Left ventricle myocardium superior (tissue), 1 donor: ENCODE data around the gene SLC11A1. TPM values are rescaled to one million over a fixed set of nuclear protein-coding genes. Genes with fewer than 3 reads are reported as not detected.

ENCODE experiments used
- ATAC-seq: fragments of 200-7000 bp; cut with Tn5 transposase; one replicate; pipeline ENCODE4 v1.9.1; 2020; ENCODE audit warnings: mild to moderate bottlenecking, moderate library complexity
- DNase-seq: peaks from one replicate; pipeline ENCODE4 v3.0.0-alpha.2; 2020
- intact Hi-C: fragments of 100-400 bp; cut with micrococcal nuclease; formaldehyde crosslinking; loops from one replicate; pipeline ENCODE4 v1.11.0; 2022
- microRNA-seq: library from miRNA; unstranded; fragments of <30 nt; microRNA quantifications from one replicate; pipeline ENCODE4 v1.2.0, GENCODE V29; 2020; ENCODE audit warnings: borderline number of aligned reads
- total RNA-seq: library from RNA; stranded (reverse); fragmentation: NEBNext Ultra II Directional; extraction: Animal tissue kit (Norgen Biotek cat#: 25700); gene quantifications from one replicate; pipeline ENCODE4 v1.2.1, GENCODE V29; 2021
- donor health status: DM: no; HTN: yes; CAD: no; lungs with severe emphysema.

SLC11A1 gene
- total RNA-seq, 1 donor from 2014 or later: 4.5 TPM

DNA sequence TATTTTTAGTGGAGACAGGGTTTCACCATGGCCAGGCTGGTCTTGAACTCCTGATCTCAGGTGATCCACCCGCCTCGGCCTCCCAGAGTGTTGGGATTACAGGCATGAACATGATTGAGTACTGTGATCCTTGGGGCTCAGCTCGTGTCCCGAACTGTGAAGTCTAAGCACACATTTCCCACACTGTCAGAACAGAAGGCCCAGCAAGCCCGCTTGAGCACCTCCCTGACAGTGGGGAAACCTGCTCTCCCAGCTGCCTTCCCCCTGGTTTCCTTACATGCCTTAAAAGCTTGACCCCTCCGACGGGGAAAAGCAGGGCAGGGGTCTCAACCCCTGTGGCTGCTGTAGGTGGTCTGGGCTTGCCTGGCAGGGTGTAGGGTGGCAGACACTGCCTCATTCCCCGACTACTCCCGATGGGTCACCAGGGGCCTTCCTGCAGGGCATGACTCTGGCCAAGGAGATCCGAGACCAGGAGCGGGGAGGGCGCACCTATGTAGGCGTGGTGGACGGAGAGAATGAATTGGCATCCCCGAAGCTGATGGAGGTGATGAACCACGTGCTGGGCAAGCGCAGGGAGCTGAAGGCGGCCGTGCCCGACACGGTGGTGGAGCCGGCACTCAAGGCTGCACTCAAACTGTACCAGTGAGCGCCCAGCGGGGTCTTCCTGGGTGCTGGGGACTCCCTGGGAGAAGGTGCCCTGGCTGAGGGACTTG, 46.9 kb downstream of the SLC11A1 start:
- no peak for DNase-seq
- ATAC-seq: no peak
- intact Hi-C loops: no loop called here

DNA sequence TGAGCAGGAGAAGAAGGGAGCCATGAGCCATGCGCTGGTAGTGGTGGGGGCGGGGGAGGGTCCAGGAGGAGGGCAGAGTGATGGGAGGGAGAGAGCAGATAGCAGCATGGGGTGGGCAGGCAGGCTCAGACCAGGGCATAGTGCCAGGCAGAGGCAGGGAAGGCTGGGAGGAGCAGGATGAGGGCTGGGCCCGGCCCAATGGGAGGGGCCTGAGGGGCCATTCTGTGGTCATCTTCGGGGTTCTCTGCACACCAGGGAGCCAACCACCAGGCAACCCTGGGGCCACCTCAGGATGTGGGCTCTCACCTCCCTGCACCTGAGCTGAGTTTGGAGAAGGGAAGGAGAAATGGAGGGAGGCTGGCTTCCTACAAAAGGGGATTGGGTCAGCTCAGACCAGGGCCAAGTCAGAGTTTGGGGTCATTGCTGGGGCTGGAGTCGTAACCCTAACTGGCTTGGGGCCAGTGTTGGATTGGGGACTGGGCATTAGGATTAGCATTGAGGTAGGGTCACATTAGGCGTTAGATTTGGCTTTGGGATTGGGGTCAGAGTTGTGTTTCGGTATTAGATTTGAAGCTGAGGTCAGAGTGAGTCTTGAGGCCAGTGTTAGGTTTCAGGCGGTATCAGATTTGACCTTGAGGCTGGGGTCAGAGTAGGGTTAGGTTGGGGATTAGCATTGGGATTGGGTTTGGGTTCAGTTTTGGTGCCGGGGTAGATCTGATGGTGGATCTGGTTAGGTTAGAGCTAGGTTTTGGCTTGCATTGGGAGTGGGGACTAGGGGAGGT, 48.0 kb downstream of the SLC11A1 start:
- intact Hi-C loops: no loop called here
- no peak for DNase-seq
- ATAC-seq: no peak

DNA sequence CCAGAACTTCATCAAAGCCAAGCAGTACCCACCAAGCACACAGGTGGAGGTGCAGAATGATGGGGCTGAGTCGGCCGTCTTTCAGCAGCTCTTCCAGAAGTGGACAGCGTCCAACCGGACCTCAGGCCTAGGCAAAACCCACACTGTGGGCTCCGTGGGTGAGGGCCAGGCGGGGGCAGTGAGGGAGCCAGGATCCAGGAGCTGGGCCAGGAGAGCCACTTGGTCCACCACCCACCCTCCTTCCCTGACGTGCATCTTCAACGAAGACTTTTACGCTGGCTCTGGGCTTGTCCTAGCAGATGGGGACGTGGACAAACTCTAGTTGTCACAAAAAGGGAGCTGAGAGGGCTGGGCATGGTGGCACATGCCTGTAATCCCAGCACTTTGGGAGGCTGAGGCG, 48.6 kb downstream of the SLC11A1 start:
- DNase-seq (no peak), ATAC-seq (no peak)
- intact Hi-C loops: no loop called here

DNA sequence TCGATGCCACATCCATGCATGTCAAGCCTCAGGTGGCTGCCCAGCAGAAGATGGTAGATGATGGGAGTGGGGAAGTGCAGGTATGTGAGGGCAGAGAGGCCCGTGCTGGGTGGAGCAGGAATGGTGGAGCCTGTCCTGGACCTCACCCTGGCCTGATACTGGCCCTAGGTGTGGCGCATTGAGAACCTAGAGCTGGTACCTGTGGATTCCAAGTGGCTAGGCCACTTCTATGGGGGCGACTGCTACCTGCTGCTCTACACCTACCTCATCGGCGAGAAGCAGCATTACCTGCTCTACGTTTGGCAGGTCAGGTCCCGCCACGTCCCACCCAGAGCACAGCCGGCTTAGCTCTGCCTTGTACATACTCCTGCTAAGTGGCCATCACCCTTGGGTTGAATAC, 49.8 kb downstream of the SLC11A1 start:
- no peak for DNase-seq
- intact Hi-C loops: no loop called here
- no peak for ATAC-seq

DNA sequence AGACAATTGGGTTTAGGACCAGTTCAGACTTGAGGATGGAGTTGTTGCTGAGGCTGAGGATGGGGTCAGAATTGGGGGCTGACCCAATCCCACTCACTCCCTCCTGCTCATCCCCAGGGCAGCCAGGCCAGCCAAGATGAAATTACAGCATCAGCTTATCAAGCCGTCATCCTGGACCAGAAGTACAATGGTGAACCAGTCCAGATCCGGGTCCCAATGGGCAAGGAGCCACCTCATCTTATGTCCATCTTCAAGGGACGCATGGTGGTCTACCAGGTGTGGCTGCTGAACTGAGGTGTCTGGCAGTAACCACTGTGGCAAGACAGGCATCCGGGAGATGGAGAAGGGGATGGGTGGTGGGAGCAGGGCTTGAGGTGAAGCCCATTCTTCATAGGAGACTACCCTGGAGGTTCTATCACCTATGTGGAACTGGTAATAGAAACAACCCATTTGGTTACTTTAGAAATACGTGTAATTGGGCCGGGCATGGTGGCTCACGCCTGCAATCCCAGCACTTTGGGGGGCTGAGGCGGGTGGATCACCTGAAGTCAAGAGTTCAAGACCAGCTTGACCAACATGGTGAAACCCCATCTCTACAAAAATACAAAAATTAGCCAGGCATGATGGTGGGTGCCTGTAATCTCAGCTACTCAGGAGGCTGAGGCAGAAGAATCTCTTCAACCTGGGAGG, 50.7 kb downstream of the SLC11A1 start:
- ATAC-seq (no peak), DNase-seq (no peak)
- intact Hi-C loops: no loop called here

DNA sequence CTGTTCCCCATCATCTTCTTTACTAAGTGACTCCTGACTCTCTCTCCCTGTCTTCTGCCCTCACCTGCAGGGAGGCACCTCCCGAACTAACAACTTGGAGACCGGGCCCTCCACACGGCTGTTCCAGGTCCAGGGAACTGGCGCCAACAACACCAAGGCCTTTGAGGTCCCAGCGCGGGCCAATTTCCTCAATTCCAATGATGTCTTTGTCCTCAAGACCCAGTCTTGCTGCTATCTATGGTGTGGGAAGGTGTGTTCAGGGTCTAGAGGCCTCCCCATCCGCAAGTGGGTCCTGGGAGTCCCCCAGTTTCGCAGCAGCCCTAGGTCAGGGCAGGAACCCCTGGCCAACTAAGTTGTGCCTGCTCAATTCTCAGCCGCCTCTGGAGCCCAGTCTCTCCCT, 52.4 kb downstream of the SLC11A1 start:
- intact Hi-C loops: no loop called here
- ATAC-seq: no peak

DNA sequence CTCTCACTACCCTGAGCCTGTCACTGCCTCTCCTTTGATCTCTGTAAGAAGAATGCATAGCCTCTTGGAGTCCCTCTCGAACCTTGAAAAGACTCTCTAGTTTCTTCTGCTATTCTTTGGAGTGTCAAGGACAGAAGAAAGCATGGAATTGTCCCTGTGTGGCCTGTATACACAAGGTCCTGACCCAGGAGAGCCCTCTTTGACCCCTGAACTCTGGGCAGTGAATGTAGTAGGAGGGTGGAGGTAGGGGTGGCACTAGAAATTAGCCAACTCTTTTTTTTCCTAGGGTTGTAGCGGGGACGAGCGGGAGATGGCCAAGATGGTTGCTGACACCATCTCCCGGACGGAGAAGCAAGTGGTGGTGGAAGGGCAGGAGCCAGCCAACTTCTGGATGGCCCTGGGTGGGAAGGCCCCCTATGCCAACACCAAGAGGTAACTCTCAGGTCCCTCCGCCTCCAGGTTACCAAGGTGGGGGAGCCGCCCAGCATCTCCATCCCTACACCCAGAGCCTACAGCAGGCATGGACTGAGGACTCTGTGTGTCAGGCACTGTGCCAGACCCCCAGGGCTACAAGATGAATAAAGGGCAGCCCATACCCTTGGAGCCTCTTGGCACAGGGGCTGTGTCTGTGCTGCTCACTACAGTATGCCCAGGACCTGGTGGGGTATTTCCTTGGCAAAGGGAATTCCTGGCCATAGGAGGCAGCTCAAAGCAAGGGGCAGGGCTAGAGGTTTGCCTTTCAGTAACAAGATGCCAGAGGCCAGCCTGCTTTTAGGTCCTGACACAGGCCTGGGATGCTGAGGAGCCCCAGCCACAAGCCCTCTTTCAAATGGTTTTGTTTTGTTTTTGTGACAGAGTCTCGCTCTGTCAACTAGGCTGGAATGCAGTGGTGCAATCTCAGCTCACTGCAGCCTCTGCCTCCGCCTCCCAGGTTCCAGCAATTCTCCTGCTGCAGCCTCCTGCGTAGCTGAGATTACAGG, 53.2 kb downstream of the SLC11A1 start:
- ATAC-seq: no peak
- intact Hi-C loops: no loop called here
- no peak for DNase-seq

More for the DNA sequence above, 52.4 kb downstream of the SLC11A1 start:
- DNase-seq: no peak

DNA sequence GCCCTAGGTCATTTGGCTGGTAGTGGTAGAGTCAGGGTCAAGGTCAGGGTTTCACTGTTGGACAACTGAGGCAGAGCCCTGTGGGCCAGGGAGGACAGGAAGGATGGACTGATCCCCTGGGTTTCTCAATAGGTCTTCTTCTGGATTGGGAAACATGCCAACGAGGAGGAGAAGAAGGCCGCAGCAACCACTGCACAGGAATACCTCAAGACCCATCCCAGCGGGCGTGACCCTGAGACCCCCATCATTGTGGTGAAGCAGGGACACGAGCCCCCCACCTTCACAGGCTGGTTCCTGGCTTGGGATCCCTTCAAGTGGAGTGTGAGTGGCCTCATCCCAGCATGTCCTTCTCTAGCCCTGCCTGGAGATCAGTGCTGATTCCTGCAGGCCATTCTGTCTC, 54.9 kb downstream of the SLC11A1 start:
- DNase-seq: no peak
- intact Hi-C loops: no loop called here
- ATAC-seq: no peak

DNA sequence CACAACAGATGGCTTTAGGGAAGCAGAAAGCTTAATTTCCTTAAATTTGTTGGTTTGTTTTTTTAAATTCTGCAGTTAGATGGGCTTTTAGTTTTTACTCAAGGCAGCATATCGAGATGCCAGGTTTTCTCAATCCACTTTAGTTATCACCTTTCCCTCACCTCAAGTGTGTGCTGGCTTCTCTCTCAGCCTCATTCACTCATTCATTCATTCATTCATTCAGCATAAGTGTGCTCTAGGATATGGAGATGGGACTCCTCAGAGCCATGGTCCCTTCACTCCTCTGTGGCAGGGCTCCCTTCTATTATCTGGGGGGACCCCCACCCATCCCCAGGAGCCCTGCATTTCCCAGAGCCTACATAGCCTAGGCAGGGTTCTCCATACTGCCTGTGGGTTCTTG, 55.9 kb downstream of the SLC11A1 start:
- no peak for DNase-seq
- no peak for ATAC-seq
- intact Hi-C loops: no loop called here

DNA sequence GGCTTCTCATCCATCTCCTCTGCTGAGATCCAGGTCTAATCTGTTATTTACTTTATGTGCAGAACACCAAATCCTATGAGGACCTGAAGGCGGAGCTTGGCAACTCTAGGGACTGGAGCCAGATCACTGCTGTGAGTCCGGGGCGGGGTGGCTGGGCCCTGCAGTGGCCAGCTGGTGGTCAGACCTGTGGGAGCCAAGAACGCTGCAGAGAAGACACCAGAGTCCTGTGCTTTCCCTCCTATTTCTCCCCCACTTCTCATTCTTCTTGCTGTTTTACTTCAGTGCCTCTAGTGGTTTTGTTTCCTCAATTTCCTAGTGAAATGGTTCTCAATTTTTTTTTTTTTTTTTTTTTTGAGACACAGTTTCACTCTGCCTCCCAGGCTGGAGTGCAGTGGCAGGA, 56.5 kb downstream of the SLC11A1 start:
- ATAC-seq (peak; percentile 51), DNase-seq (peak; percentile 51)
- intact Hi-C loops: no loop called here

DNA sequence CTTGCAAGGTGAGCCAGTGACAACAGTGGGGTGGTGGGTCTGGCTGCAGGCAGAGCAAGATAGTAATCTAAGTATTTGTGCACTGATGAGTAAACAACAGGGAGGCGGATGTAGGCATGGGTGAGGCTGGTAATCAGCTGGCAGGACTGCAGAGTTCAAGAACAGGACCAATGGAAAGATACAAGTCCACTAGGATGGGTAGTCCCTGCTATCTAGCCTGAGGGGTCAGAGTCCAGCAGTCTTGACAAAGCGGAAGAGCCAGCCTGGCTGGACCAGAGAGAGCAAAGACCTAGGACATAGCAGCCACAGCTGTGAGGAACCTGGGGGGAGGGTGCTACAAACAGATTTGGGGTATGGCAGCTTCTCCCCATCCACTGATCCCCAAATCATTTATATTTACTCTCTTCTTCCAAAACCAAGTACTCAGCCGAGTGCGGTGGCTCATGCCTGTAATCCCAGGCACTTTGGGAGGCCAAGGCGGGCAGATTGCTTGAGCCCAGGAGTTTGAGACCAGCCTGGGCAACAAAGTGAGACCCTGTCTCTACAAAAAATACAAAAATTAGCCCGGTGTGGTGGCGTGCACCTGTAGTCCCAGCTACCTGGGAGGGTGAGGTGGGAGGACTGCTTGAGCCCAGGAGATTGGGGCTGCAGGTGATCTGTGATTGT, 62.8 kb downstream of the SLC11A1 start:
- no peak for DNase-seq
- intact Hi-C loops: no loop called here
- no peak for ATAC-seq

DNA sequence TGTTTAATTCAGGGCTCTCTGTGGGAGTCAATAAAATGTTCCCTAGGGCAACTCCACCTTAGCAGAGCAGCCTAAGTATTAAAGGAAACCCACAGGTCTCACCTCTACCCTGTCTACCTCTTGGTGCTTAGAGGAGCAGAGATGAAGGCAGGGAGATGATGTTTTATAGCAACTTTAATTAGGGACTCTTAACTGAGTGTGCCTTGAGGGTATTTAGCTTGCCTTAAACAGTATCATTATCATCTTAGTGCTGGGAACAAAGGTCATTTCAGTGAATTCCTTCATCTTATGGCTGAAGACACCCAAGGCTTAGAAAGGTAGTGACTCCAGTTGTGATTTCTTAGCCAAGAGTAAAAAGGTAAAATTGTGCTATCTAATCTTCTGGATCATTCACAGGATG, 63.5 kb downstream of the SLC11A1 start:
- intact Hi-C loops: no loop called here
- ATAC-seq: no peak
- no peak for DNase-seq

Small RNA genes lying within 50 kb of the gene (microRNA-seq; reads per million reads assigned to microRNA genes)
- gene MIR26B (32,221 reads per million, percentile 98 among the genes with 10 or more reads in this experiment), gene MIR6810 (not detected)

Other genes starting within 250 kb of the SLC11A1 start
- gene CXCR1, start 215.3 kb upstream of the SLC11A1 start, total RNA-seq: 0.69 TPM
- 139 TPM for gene ARPC2, start 165.1 kb upstream of the SLC11A1 start, total RNA-seq
- 0.67 TPM for gene GPBAR1, start 121.3 kb upstream of the SLC11A1 start, total RNA-seq
- gene AAMP, start 112.1 kb upstream of the SLC11A1 start, total RNA-seq: 47.7 TPM
- 67.1 TPM for gene PNKD, start 111.8 kb upstream of the SLC11A1 start, total RNA-seq
- 109 TPM for gene TMBIM1, start 89.8 kb upstream of the SLC11A1 start, total RNA-seq
- not detected for gene CATIP, start 25.4 kb upstream of the SLC11A1 start, total RNA-seq
- gene CTDSP1, start 17.6 kb downstream of the SLC11A1 start, total RNA-seq: 113 TPM
- gene VIL1, start 36.9 kb downstream of the SLC11A1 start, total RNA-seq: not detected
- 6.6 TPM for gene USP37, start 186.1 kb downstream of the SLC11A1 start, total RNA-seq
- gene CNOT9, start 186.6 kb downstream of the SLC11A1 start, total RNA-seq: 18.6 TPM
- gene PLCD4, start 225.6 kb downstream of the SLC11A1 start, total RNA-seq: 0.55 TPM